NCI-H187 (cell line): Measurements from ENCODE around the gene MAP3K3.
"Not testable (repeated sequence)": the region's sequence is repeated elsewhere in the genome, so short reads cannot be mapped to it uniquely, and the experiment has no call there.

ENCODE experiments used
- DNase-seq, 2 experiments: peaks; one replicate each; lab custom pipeline; 2025; lab: John Stamatoyannopoulos, UW

MAP3K3 gene

GRCh38 chr17:63706336-63707082 lies 84.3 kb downstream of the MAP3K3 start:
- no peak for DNase-seq

- no peak for DNase-seq
Measured at GRCh38 chr17:63707151-63707550, 84.9 kb downstream of the MAP3K3 start.

GRCh38 chr17:63709110-63709509 lies 86.9 kb downstream of the MAP3K3 start:
- DNase-seq, result no peak

GRCh38 chr17:63714550-63715277 lies 92.5 kb downstream of the MAP3K3 start:
- DNase-seq, result no peak

GRCh38 chr17:63716426-63716825 lies 94.2 kb downstream of the MAP3K3 start:
- no peak for DNase-seq

- DNase-seq, result no peak
Measured at GRCh38 chr17:63718988-63719387, 96.8 kb downstream of the MAP3K3 start.

- DNase-seq, result not testable (repeated sequence)
Measured at GRCh38 chr17:63720194-63720593, 98.0 kb downstream of the MAP3K3 start.

- DNase-seq, result no peak
Measured at GRCh38 chr17:63722403-63722802, 100.2 kb downstream of the MAP3K3 start.

GRCh38 chr17:63735691-63736090 lies 113.5 kb downstream of the MAP3K3 start:
- no peak for DNase-seq

- DNase-seq, result no peak
Measured at GRCh38 chr17:63740464-63741142, 118.4 kb downstream of the MAP3K3 start.

- no peak for DNase-seq
Measured at GRCh38 chr17:63741143-63741407, 118.9 kb downstream of the MAP3K3 start.

- DNase-seq, result peak; percentile 95 to 97
Measured at GRCh38 chr17:63741408-63742173, 119.4 kb downstream of the MAP3K3 start, which contains the start of gene STRADA. TSS of gene STRADA (minus strand) at chr17:63741799. CDS start at chr17:63728369, 13,430 bp downstream.
